HG03139 (cell line): ENCODE results near the gene BDP1.
"Not testable (repeated sequence)": the region's sequence is repeated elsewhere in the genome, so short reads cannot be mapped to it uniquely, and the experiment has no call there.

ENCODE experiments used
- ATAC-seq: cut with Tn5 transposase; IDR thresholded peaks from one replicate; pipeline ENCODE4 v1.9.1; 2021; ENCODE audit not compliant: unreplicated experiment

BDP1 gene

GRCh38 chr5:71569748-71570509 lies 114.5 kb downstream of the BDP1 start:
- no peak for ATAC-seq

GRCh38 chr5:71571811-71572210 lies 116.4 kb downstream of the BDP1 start:
- not testable (repeated sequence) for ATAC-seq

DNA sequence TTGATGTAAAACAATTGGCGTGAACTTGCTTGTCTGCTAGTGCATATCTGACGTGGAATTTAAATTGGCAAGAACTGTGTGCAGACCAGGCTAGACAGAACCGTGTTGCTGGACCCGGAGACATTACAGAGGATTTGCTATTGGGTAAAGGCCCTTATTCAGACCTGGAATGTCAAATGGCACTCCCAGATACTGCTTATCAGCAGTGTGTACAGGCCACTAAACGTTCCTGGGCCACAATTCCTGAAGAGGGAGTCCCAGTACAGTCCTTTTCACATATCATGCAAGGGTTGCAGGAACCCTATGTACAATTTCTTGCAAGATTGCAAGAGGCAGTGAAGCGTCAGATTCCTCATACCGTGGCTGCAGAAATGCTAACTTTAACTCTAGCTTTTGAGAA lies 118.1 kb downstream of the BDP1 start:
- no peak for ATAC-seq

GRCh38 chr5:71575588-71575987 lies 120.1 kb downstream of the BDP1 start:
- ATAC-seq = not testable (repeated sequence)

- no peak for ATAC-seq
Measured at GRCh38 chr5:71576241-71576640, 120.8 kb downstream of the BDP1 start.

- not testable (repeated sequence) for ATAC-seq
Measured at GRCh38 chr5:71577839-71578238, 122.4 kb downstream of the BDP1 start.

- no peak for ATAC-seq
Measured at GRCh38 chr5:71582945-71583584, 127.6 kb downstream of the BDP1 start.

- ATAC-seq = peak; percentile 0
Measured at GRCh38 chr5:71586052-71586940, 130.8 kb downstream of the BDP1 start.

GRCh38 chr5:71586941-71587765 lies 131.7 kb downstream of the BDP1 start, which contains the start of gene MCCC2:
MCCC2 (plus strand) TSS chr5:71587340; CDS start chr5:71587426, 86 bp downstream.
- ATAC-seq = peak; percentile 95

DNA sequence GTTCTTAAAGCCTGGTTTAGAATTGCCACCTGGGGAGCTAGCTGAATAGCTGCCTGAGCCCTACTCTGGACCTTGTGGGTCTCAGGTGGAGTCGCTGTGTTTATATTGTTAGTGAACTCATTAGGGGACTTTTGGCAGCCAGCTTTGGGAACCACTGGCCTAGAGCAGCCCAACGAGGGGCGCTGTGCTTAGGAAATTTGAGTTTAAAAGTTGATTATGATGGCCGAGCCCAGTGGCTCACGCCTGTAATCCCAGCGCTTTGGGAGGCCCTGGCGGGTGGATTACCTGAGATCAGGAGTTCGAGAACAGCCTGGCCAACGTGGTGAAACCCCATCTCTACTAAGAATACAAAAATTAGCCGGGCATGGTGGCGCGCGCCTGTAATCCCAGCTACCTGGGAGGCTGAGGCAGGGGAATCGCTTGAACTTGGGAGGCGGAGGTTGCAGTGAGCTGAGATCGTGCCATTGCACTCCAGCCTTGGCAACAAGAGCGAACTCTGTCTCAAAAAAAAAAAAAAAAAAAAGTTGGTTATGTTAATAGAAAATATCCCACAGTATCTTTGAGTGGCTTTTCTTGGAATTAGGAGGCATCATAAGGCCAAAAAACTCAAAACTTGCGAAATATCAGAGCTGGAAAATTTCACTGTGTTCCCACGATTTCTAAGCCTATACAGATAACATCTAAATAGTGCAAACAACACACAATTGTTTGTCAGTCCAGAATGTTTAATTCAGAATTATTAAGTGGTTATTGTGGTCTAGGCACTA lies 132.5 kb downstream of the BDP1 start:
- peak; percentile 3 for ATAC-seq

DNA sequence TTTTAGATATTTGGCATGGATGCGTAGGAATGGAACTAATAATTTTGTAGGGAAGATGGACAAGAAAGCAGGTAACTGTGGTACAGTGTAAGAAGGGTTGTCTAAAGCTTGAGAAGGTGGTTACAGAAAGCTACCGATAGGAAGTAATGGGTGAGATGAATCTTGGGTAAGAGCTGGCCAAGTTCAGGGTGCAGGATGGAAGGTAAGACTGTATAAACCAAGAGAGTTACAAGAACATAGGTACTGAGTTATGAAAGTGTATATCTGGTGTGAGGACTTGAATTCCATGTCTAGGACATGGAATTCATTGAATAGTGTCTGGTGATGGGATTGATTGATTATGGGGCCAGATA lies 133.1 kb downstream of the BDP1 start:
- no peak for ATAC-seq

DNA sequence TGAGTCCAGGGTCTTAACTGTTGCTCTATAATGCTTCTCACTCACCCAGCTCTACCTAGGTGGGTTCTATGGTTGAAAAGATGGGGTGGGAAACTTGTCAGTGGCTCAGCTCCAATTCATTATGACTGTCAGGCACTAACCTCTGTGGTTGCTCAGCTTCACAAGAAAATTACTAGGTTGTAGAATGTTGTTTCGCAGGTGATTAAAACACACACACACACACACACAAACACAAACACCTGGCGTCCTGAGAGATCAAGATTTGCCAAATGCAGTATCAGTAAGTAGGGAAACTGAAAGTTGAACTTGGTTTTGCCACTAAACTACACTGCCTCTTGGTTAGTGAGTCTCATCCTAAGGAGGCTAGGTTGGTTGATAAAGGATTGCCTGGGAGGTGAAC lies 134.5 kb downstream of the BDP1 start:
- no peak for ATAC-seq

DNA sequence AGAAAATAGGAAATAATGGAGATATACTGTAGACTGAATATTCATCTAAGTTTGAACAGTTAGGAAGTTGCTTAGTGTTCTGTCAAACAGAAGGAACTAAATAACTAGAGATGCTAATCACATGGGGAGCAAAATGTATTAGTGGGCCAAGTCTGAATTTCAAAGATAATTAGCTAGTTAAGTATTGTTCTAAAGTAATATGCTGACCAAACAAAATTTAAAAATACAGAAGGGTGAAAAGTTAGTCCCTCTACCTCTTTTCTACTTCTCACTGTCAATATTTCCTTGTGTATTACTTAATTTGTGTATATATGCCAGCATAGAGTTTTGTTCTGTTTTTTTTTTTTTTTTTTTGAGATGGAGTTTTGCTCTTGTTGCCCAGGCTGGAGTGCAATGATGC lies 135.6 kb downstream of the BDP1 start:
- no peak for ATAC-seq

GRCh38 chr5:71596169-71596568 lies 140.7 kb downstream of the BDP1 start:
- ATAC-seq = no peak

- ATAC-seq = no peak
Measured at GRCh38 chr5:71597001-71597400, 141.6 kb downstream of the BDP1 start.

GRCh38 chr5:71600783-71601182 lies 145.3 kb downstream of the BDP1 start:
- ATAC-seq = no peak

- ATAC-seq = peak; percentile 71
Measured at GRCh38 chr5:71601222-71602026, 146.0 kb downstream of the BDP1 start.

DNA sequence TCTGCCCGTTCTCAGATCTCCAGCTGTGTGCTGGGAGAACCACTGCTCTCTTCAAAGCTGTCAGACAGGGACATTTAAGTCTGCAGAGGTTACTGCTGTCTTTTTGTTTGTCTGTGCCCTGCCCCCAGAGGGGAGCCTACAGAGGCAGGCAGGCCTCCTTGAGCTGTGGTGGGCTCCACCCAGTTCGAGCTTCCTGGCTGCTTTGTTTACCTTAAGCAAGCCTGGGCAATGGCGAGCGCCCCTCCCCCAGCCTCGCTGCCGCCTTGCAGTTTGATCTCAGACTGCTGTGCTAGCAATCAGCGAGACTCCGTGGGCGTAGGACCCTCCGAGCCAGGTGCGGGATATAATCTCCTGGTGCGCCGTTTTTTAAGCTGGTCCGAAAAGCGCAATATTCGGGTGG lies 154.5 kb downstream of the BDP1 start:
- not testable (repeated sequence) for ATAC-seq

DNA sequence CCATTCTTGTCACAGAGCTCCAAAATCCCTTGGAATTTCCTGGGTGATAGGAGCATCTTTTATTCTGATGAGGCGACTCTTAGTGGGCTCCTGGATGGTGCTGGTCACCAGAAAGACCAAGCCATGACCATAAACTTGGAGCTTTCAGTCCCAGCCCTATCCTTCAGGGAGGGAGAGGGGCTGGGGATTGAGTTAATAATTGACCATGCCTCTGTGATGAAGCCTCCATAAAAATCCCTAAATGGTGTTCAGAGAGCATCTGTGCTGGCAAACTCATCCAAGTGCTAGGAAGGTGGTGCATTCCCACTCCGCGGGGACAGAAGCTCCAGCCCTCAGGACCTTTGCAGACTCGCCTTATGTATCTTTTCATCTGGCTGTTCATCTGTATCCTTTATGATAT lies 160.4 kb downstream of the BDP1 start:
- no peak for ATAC-seq
